Smooth muscle cell (in vitro differentiated cells): Measurements from ENCODE around the gene ZBTB7B. TPM values are rescaled to one million over a fixed set of nuclear protein-coding genes. Genes with fewer than 3 reads are reported as not detected.

ENCODE experiments used
- DNase-seq: peaks from one replicate; lab custom pipeline; 2025; ENCODE audit not compliant: unreplicated experiment; lab: John Stamatoyannopoulos, UW
- H2AFZ ChIP-seq: fragments of 200-600 bp; sonication (generic); 2 replicates; pipeline ENCODE4 v1.6.0; 2016; ENCODE audit warnings: antibody characterized with exemption, low read depth, mild to moderate bottlenecking
- H3F3A ChIP-seq: fragments of 200-600 bp; sonication (generic); 2 replicates; pipeline ENCODE4 v1.6.0; 2017; ENCODE audit warnings: antibody characterized with exemption, low read depth
- H3K27ac ChIP-seq: fragments of 200-600 bp; sonication (generic); 2 replicates; pipeline ENCODE4 v1.5.1; 2016; ENCODE audit warnings: low read depth, mild to moderate bottlenecking
- H3K27me3 ChIP-seq: fragments of 200-600 bp; sonication (generic); 2 replicates; pipeline ENCODE4 v1.6.1; 2016; ENCODE audit warnings: low read depth, mild to moderate bottlenecking
- H3K36me3 ChIP-seq: fragments of 200-600 bp; sonication (generic); 2 replicates; pipeline ENCODE4 v1.5.1; 2016; ENCODE audit warnings: low read depth
- H3K4me1 ChIP-seq: fragments of 200-600 bp; sonication (generic); 2 replicates; pipeline ENCODE4 v1.5.1; 2016; ENCODE audit warnings: low read depth
- H3K4me2 ChIP-seq: fragments of 200-600 bp; sonication (generic); 2 replicates; pipeline ENCODE4 v1.6.0; 2016; ENCODE audit warnings: mild to moderate bottlenecking
- H3K4me3 ChIP-seq: fragments of 200-600 bp; sonication (generic); 2 replicates; pipeline ENCODE4 v1.5.1; 2016; ENCODE audit warnings: mild to moderate bottlenecking
- H3K79me2 ChIP-seq: fragments of 200-600 bp; sonication (generic); 2 replicates; pipeline ENCODE4 v1.6.0; 2016; ENCODE audit warnings: low read depth, mild to moderate bottlenecking
- H3K9ac ChIP-seq: fragments of 200-600 bp; sonication (generic); 2 replicates; pipeline ENCODE4 v1.6.0; 2016; ENCODE audit warnings: low read depth
- H3K9me3 ChIP-seq: fragments of 200-600 bp; sonication (generic); replicated peaks from 2 replicates; pipeline ENCODE4 v1.5.1; 2016; ENCODE audit warnings: low read depth
- H4K20me1 ChIP-seq: fragments of 200-600 bp; sonication (generic); 2 replicates; pipeline ENCODE4 v1.6.0; 2016; ENCODE audit warnings: low read depth
- WGBS: methylation state at CpG from one replicate; pipeline ENCODE4 v1.1.7; 2016; ENCODE audit warnings: low lambda C conversion rate; 5-methylcytosine and 5-hydroxymethylcytosine counted together
- polyA plus RNA-seq: library from polyadenylated mRNA; unstranded; fragments of >200 nt; fragmentation: Nextera tagmentation; extraction: Ambion mirVana; gene quantifications from 2 replicates; pipeline ENCODE4 v1.2.1, GENCODE V29; 2016
- total RNA-seq: library from RNA; depleted of rRNA; stranded (reverse); fragments of >200 nt; gene quantifications from 2 replicates; pipeline ENCODE4 v1.2.3, GENCODE V29; 2014
- TF ChIP-seq, protein P1 (sequence below): fragments of 200-600 bp; sonication (generic); IDR thresholded peaks from 2 replicates; pipeline ENCODE4 v1.5.1; 2017; ENCODE audit warnings: borderline replicate concordance, mild to moderate bottlenecking, antibody characterized with exemption; ENCODE audit not compliant: insufficient read depth, poor library complexity, severe bottlenecking

Gene ZBTB7B
- total and polyA plus RNA-seq, 2 experiments from 2014 or later, result 7.5 to 15.5 TPM

GRCh38 chr1:154972213-154972516 is 30.4 kb upstream of the ZBTB7B start:
- Histone ChIP-seq H3K36me3 (no peaks in the 10 kb centered on the region), H3K4me1 (peaks cover 54% of the 10 kb centered on the region), H4K20me1 (peaks cover 25% of the 10 kb centered on the region), H3K9me3 (no peaks in the 10 kb centered on the region), H3F3A (peaks cover 38% of the 10 kb centered on the region), H3K4me3 (peak overlapping the region; percentile 55), H3K27me3 (no peaks in the 10 kb centered on the region), H2AFZ (no peak overlapping the region), H3K27ac (peak overlapping the region; percentile 98), H3K79me2 (peaks cover 49% of the 10 kb centered on the region), H3K4me2 (peak overlapping the region; percentile 94), H3K9ac (peak overlapping the region; percentile 95)
- WGBS, result 7% methylated on average over 3 of the region's 3 CpGs
- no peak for DNase-seq
- TF ChIP-seq, protein P1, sequence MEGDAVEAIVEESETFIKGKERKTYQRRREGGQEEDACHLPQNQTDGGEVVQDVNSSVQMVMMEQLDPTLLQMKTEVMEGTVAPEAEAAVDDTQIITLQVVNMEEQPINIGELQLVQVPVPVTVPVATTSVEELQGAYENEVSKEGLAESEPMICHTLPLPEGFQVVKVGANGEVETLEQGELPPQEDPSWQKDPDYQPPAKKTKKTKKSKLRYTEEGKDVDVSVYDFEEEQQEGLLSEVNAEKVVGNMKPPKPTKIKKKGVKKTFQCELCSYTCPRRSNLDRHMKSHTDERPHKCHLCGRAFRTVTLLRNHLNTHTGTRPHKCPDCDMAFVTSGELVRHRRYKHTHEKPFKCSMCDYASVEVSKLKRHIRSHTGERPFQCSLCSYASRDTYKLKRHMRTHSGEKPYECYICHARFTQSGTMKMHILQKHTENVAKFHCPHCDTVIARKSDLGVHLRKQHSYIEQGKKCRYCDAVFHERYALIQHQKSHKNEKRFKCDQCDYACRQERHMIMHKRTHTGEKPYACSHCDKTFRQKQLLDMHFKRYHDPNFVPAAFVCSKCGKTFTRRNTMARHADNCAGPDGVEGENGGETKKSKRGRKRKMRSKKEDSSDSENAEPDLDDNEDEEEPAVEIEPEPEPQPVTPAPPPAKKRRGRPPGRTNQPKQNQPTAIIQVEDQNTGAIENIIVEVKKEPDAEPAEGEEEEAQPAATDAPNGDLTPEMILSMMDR, result no peak

GRCh38 chr1:154972517-154973343 is 29.9 kb upstream of the ZBTB7B start:
- peak; percentile 39 for DNase-seq
- no peaks in the 10 kb centered on the region for H3K36me3 ChIP-seq
- peak overlapping the region; percentile 94 for H3K4me2 ChIP-seq
- peak overlapping the region; percentile 98 for H3K27ac ChIP-seq
- peak overlapping the region; percentile 95 for H3K9ac ChIP-seq
- H3K79me2 ChIP-seq, result peaks cover 49% of the 10 kb centered on the region
- H3K9me3 ChIP-seq, result no peaks in the 10 kb centered on the region
- peaks cover 20% of the 10 kb centered on the region for H4K20me1 ChIP-seq
- TF ChIP-seq, protein P1, result no peak
- H2AFZ ChIP-seq, result no peak overlapping the region
- 2% methylated on average over 16 of the region's 18 CpGs for WGBS
- H3K27me3 ChIP-seq, result no peaks in the 10 kb centered on the region
- peaks cover 54% of the 10 kb centered on the region for H3K4me1 ChIP-seq
- peak overlapping the region; percentile 55 for H3K4me3 ChIP-seq
- peaks cover 33% of the 10 kb centered on the region for H3F3A ChIP-seq

- H3K79me2 ChIP-seq, result peaks cover 49% of the 10 kb centered on the region
- H3F3A ChIP-seq, result peaks cover 33% of the 10 kb centered on the region
- peaks cover 53% of the 10 kb centered on the region for H3K4me1 ChIP-seq
- no peaks in the 10 kb centered on the region for H3K9me3 ChIP-seq
- peak overlapping the region; percentile 94 for H3K4me2 ChIP-seq
- peak overlapping the region; percentile 95 for H3K9ac ChIP-seq
- H2AFZ ChIP-seq, result no peak overlapping the region
- peak overlapping the region; percentile 55 for H3K4me3 ChIP-seq
- DNase-seq, result peak; percentile 87
- no peaks in the 10 kb centered on the region for H3K36me3 ChIP-seq
- H3K27ac ChIP-seq, result peak overlapping the region; percentile 98
- TF ChIP-seq, protein P1, result peak; percentile 0
- no peaks in the 10 kb centered on the region for H3K27me3 ChIP-seq
- 2% methylated on average over 37 of the region's 37 CpGs for WGBS
- H4K20me1 ChIP-seq, result peaks cover 12% of the 10 kb centered on the region
These were observed 29.1 kb upstream of the ZBTB7B start for GRCh38 chr1:154973344-154974101.
